Lower leg skin (tissue), 4 donors: ENCODE results near the gene CHD2. TPM values are rescaled to one million over a fixed set of nuclear protein-coding genes. Genes with fewer than 3 reads are reported as not detected.

ENCODE experiments used
- DNase-seq, 2 donors: peaks; one replicate each; pipeline ENCODE4 v3.0.0-alpha.2; 2019; ENCODE audit warnings: low spot score in 2 of 2
- H3K4me3 ChIP-seq: fragments of 200-600 bp; sonication (generic); 2 replicates; pipeline ENCODE4 v1.5.1; 2017; ENCODE audit warnings: mild to moderate bottlenecking, low read depth; ENCODE audit not compliant: poor library complexity, severe bottlenecking
- POLR2A ChIP-seq, 2 donors: fragments of 450-650 bp; IDR thresholded peaks; one replicate each; pipeline ENCODE4 v1.6.1; 2016 to 2017; ENCODE audit warnings: antibody characterized with exemption in 2 of 2, mild to moderate bottlenecking in 1 of 2, moderate library complexity in 1 of 2
- WGBS, 2 donors: methylation state at CpG; one replicate each; pipeline ENCODE4 v1.1.5; 2018; 5-methylcytosine and 5-hydroxymethylcytosine counted together
- intact Hi-C: fragments of 100-400 bp; cut with DNase I; formaldehyde crosslinking; loops from one replicate; pipeline ENCODE4 v1.15.0; 2023; ENCODE audit warnings: low total_unique reads
- total RNA-seq, 4 donors: library from RNA; depleted of rRNA; stranded (reverse); fragments of >200 nt; gene quantifications; one replicate each; pipeline ENCODE4 v1.1.0, GENCODE V29; 2016
- TF ChIP-seq, protein P1 (sequence below), 3 donors: fragments of 450-650 bp; IDR thresholded peaks; one replicate each; pipeline ENCODE4 v1.5.1; 2016; ENCODE audit warnings: antibody characterized with exemption in 3 of 3, mild to moderate bottlenecking in 3 of 3, moderate library complexity in 2 of 3

CHD2 gene
- total RNA-seq, 4 donors from 2014 or later, result 75.8 to 175 (median 88.6) TPM

- intact Hi-C loops, result no loop called here
- no peak for TF ChIP-seq POLR2A (IDR thresholded peaks at IDR 0.05)
- TF ChIP-seq, protein P1, sequence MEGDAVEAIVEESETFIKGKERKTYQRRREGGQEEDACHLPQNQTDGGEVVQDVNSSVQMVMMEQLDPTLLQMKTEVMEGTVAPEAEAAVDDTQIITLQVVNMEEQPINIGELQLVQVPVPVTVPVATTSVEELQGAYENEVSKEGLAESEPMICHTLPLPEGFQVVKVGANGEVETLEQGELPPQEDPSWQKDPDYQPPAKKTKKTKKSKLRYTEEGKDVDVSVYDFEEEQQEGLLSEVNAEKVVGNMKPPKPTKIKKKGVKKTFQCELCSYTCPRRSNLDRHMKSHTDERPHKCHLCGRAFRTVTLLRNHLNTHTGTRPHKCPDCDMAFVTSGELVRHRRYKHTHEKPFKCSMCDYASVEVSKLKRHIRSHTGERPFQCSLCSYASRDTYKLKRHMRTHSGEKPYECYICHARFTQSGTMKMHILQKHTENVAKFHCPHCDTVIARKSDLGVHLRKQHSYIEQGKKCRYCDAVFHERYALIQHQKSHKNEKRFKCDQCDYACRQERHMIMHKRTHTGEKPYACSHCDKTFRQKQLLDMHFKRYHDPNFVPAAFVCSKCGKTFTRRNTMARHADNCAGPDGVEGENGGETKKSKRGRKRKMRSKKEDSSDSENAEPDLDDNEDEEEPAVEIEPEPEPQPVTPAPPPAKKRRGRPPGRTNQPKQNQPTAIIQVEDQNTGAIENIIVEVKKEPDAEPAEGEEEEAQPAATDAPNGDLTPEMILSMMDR (IDR thresholded peaks at IDR 0.05), result no peak
- H3K4me3 ChIP-seq, result no peak overlapping the region
- WGBS, 2 donors, result 87% methylated on average over 14 of the region's 14 CpGs
- no peak for DNase-seq
Measured at GRCh38 chr15:93048426-93048721, 148.2 kb downstream of the CHD2 start.

DNA sequence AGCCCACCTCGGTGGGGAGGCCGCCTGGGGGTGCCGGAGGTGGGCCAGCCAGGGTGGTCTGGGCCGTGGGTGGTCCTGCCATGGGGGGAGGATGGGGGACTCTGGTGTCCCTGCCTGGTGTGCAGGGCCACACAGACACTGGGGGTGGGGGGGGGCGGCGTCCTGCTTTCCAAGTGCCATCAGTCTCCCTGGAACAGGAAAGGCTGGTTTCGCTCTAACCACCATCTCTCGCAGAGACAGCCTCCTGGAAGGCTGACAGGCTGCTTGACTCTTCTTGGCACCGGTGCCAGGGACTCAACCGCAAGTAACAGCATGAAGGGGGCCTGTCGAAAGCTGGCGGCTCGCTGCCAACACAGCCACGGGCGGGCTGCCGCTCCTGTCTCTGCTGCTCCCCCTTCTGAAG, 148.6 kb downstream of the CHD2 start:
- intact Hi-C loops, result no loop called here
- no peak overlapping the region for H3K4me3 ChIP-seq
- 44 to 66% methylated on average over 3 to 16 of the region's 16 CpGs for WGBS, 2 donors
- TF ChIP-seq, protein P1 (IDR thresholded peaks at IDR 0.05), result no peak
- no peak for TF ChIP-seq POLR2A (IDR thresholded peaks at IDR 0.05)
- DNase-seq, result peak in 1 of 2 donors; percentile 46

DNA sequence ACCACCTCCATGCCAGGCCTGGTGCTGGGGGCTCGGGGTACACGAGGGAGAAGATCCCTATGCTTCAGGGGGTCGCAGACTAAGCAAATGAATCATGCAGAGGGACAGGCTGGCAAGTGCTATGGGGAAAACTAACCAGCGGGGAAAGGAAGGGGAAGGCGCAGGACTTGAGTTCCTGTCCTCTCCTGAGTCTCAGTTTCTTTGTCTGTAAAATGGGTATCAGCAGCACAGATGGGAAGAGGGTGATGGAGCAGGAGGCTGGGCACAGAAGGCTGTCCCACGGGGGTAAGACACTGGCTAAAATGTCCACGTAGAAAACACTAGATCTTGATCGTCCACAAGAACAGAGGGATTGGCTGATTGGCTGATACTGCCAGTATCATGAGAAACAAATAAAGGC, 149.1 kb downstream of the CHD2 start:
- H3K4me3 ChIP-seq, result no peak overlapping the region
- DNase-seq, result no peak
- TF ChIP-seq POLR2A (IDR thresholded peaks at IDR 0.05), result no peak
- TF ChIP-seq, protein P1 (IDR thresholded peaks at IDR 0.05), result no peak
- 58 to 62% methylated on average over 8 of the region's 8 CpGs for WGBS, 2 donors
- intact Hi-C loops, result no loop called here

DNA sequence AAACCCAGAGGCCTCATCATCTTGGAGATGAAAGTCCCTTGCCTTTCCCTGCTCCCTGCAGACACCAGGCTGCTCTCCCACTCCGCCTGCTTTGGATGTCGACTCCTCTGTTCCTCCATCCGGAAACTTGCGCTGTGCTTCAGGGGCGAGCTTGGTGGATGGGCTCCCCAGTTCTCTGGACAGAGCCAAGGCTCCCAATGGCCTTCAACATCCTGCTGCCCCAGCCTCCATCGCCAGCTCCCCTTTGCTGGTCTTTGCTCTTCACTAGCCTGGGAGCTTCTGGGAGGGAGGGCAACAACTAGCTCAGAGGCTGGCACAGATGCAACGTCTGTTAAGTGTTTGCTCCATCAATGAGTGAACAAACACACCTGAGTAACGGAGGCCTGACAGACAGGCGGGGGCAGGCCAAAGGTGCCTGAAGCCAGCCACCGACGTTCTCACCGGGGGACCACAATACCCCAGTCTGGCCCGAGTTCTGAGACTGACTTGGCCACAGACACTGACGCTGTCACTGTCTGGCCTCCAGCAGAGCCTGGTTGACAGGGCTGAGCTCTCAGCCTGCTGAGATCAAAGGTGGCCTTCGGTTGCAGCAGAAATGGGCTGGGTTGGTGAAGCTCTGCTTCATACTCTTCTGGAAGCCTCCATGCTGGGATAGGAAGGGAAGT, 149.9 kb downstream of the CHD2 start:
- no peak overlapping the region for H3K4me3 ChIP-seq
- TF ChIP-seq, protein P1 (IDR thresholded peaks at IDR 0.05), result no peak
- no peak for TF ChIP-seq POLR2A (IDR thresholded peaks at IDR 0.05)
- DNase-seq, result no peak
- WGBS, 2 donors, result 48 to 49% methylated on average over 15 of the region's 15 CpGs
- intact Hi-C loops, result no loop called here

- intact Hi-C loops, result no loop called here
- TF ChIP-seq POLR2A (IDR thresholded peaks at IDR 0.05), result no peak
- TF ChIP-seq, protein P1 (IDR thresholded peaks at IDR 0.05), result no peak
- no peak for DNase-seq
- H3K4me3 ChIP-seq, result no peak overlapping the region
- 69 to 83% methylated on average over 11 to 13 of the region's 13 CpGs for WGBS, 2 donors
Measured at GRCh38 chr15:93050648-93051047, 150.5 kb downstream of the CHD2 start.
